HCT116 (cell line): ENCODE measurements around the gene MYL12B. TPM values are rescaled to one million over a fixed set of nuclear protein-coding genes. Genes with fewer than 3 reads are reported as not detected.
A peak's percentile ranks its signal among the peaks of the same experiment; 100 is the strongest.

Experiments used
- ATAC-seq: fragments of 200-7000 bp; cut with Tn5 transposase; 2 replicates; pipeline ENCODE4 v1.9.1; 2020; ENCODE audit warnings: mild to moderate bottlenecking, moderate library complexity
- BruUV-seq: library from RNA; stranded (reverse); fragments of 400-500 nt; replicated peaks from 2 replicates; lab custom pipeline; 2021; lab: Mats Ljungman, UMichigan
- CTCF ChIA-PET: fragments of 300-600 bp; sonication (Branson Sonifier 250); formaldehyde crosslinking; loops from one replicate; lab custom pipeline; 2021; ENCODE audit warnings: antibody characterized with exemption; lab: Charles Lee
- POLR2A ChIA-PET: fragments of 300-600, 350-600 bp; sonication (Branson Sonifier 250); formaldehyde crosslinking; loops from one replicate; lab custom pipeline; 2021; ENCODE audit warnings: antibody characterized with exemption; lab: Charles Lee
- RAD21 ChIA-PET, 2 experiments: fragments of 300-600 bp; sonication (Branson Sonifier 250); formaldehyde crosslinking; loops; one replicate each; lab custom pipeline; 2023; ENCODE audit warnings: low total read pairs in 2 of 2; ENCODE audit not compliant: uncharacterized antibody in 2 of 2, unreplicated experiment in 2 of 2, low non-redundant PET in 1 of 2; lab: Charles Lee
- DNase-seq: peaks from one replicate; pipeline ENCODE4 v3.0.0-alpha.2; 2010; ENCODE audit warnings: low read depth, low spot score
- H2AFZ ChIP-seq: fragments of 200-600 bp; shearing (Covaris generic), sonication (generic); 2 replicates; pipeline ENCODE4 v1.6.1; 2017; ENCODE audit warnings: low read depth, mixed run types, mixed read lengths, antibody characterized with exemption, low read length; ENCODE audit not compliant: poor library complexity, severe bottlenecking
- H3K27ac ChIP-seq: 2 replicates; pipeline ENCODE4 v1.5.1; 2012; ENCODE audit warnings: low read depth, low read length
- H3K27me3 ChIP-seq: fragments of 200-600 bp; sonication (generic); 2 replicates; pipeline ENCODE4 v1.6.1; 2016; ENCODE audit warnings: mixed run types, low read length, mixed read lengths; ENCODE audit not compliant: insufficient read depth
- H3K36me3 ChIP-seq, 2 experiments: fragments of 200-500 bp in 1 of 2; fragments of 200-600 bp in 1 of 2; sonication (Bioruptor generic) in 1 of 2; sonication (generic) in 1 of 2; 2 replicates each; pipeline versions ENCODE4 v1.5.1 to v1.6.1; 2014 to 2016; ENCODE audit warnings: low read length in 2 of 2, inconsistent platforms in 1 of 2, mixed read lengths in 1 of 2, mixed run types in 1 of 2; ENCODE audit not compliant: insufficient read depth in 2 of 2, control insufficient read depth in 1 of 2
- H3K4me1 ChIP-seq, 2 experiments: fragments of 200-600 bp in 1 of 2; sonication (generic) in 1 of 2; 2 replicates each; pipeline versions ENCODE4 v1.5.1 to v1.6.1; 2012 to 2017; ENCODE audit warnings: low read length in 2 of 2, inconsistent platforms in 1 of 2, mild to moderate bottlenecking in 1 of 2, mixed read lengths in 1 of 2, mixed run types in 1 of 2, moderate library complexity in 1 of 2; ENCODE audit not compliant: insufficient read depth in 2 of 2, control insufficient read depth in 1 of 2
- H3K4me2 ChIP-seq: fragments of 200-600 bp; sonication (generic); 2 replicates; pipeline ENCODE4 v1.6.1; 2017; ENCODE audit warnings: mixed run types, low read length, mixed read lengths
- H3K4me3 ChIP-seq, 2 experiments: fragments of 200-600 bp in 1 of 2; sonication (generic) in 1 of 2; replicated peaks in 1 of 2; 2 replicates each; pipeline ENCODE4 v1.5.1; 2011 to 2016; ENCODE audit warnings: low read length in 2 of 2, control low read depth in 1 of 2, low read depth in 1 of 2, mild to moderate bottlenecking in 1 of 2, mixed read lengths in 1 of 2, mixed run types in 1 of 2
- H3K79me2 ChIP-seq: fragments of 200-600 bp; sonication (generic); 2 replicates; pipeline ENCODE4 v1.6.1; 2017; ENCODE audit warnings: mild to moderate bottlenecking, mixed run types, low read length, moderate library complexity, mixed read lengths; ENCODE audit not compliant: insufficient read depth
- H3K9ac ChIP-seq: fragments of 200-600 bp; sonication (generic); 2 replicates; pipeline ENCODE4 v1.6.1; 2016; ENCODE audit warnings: low read length, mixed read lengths
- H3K9me2 ChIP-seq: fragments of 200-600 bp; sonication (generic), shearing (Covaris generic); 2 replicates; pipeline ENCODE4 v1.6.1; 2017; ENCODE audit warnings: mixed run types, mild to moderate bottlenecking, moderate library complexity; ENCODE audit not compliant: insufficient read depth
- H3K9me3 ChIP-seq, 2 experiments: fragments of 200-500 bp in 1 of 2; fragments of 200-600 bp in 1 of 2; sonication (Bioruptor generic) in 1 of 2; sonication (generic) in 1 of 2; 2 replicates each; pipeline ENCODE4 v1.6.1; 2014 to 2017; ENCODE audit warnings: low read length in 2 of 2, mixed read lengths in 2 of 2, inconsistent platforms in 1 of 2, low read depth in 1 of 2, mild to moderate bottlenecking in 1 of 2, mixed run types in 1 of 2, moderate library complexity in 1 of 2; ENCODE audit not compliant: control insufficient read depth in 1 of 2, insufficient read depth in 1 of 2
- H4K20me1 ChIP-seq: fragments of 200-600 bp; sonication (generic), shearing (Covaris generic); 2 replicates; pipeline ENCODE4 v1.6.1; 2017; ENCODE audit warnings: mixed run types, mild to moderate bottlenecking, moderate library complexity; ENCODE audit not compliant: insufficient read depth
- CBX3 ChIP-seq: IDR thresholded peaks from 2 replicates; pipeline ENCODE4 v1.6.1; 2012; ENCODE audit warnings: low read depth
- EGR1 ChIP-seq: IDR thresholded peaks from 2 replicates; pipeline ENCODE4 v1.6.1; 2012; ENCODE audit warnings: low read depth
- FOSL1 ChIP-seq: IDR thresholded peaks from 2 replicates; pipeline ENCODE4 v1.6.1; 2012; ENCODE audit warnings: low read depth
- JUND ChIP-seq: IDR thresholded peaks from 2 replicates; pipeline ENCODE4 v1.6.1; 2012
- RAD21 ChIP-seq: IDR thresholded peaks from 2 replicates; pipeline ENCODE4 v1.6.1; 2012; ENCODE audit warnings: low read depth, mild to moderate bottlenecking
- REST ChIP-seq: IDR thresholded peaks from 2 replicates; pipeline ENCODE4 v1.6.1; 2012; ENCODE audit warnings: low read depth
- SIN3A ChIP-seq: IDR thresholded peaks from 2 replicates; pipeline ENCODE4 v1.6.1; 2012; ENCODE audit warnings: low read depth
- TCF7L2 ChIP-seq: IDR thresholded peaks from 2 replicates; pipeline ENCODE4 v1.7.0; 2011; ENCODE audit warnings: borderline replicate concordance, inconsistent platforms; ENCODE audit not compliant: insufficient read depth, insufficient read length; ENCODE audit errors: extremely low read depth
- ZBTB33 ChIP-seq: IDR thresholded peaks from 2 replicates; pipeline ENCODE4 v1.6.1; 2011; ENCODE audit warnings: mild to moderate bottlenecking, low read length, moderate library complexity; ENCODE audit not compliant: insufficient replicate concordance; ENCODE audit errors: extremely low read depth
- intact Hi-C: fragments of 100-400 bp; cut with micrococcal nuclease; formaldehyde crosslinking; loops from 2 replicates; pipeline ENCODE4 v1.10.0; 2022
- total RNA-seq: library from RNA; stranded (reverse); gene quantifications from one replicate; pipeline ENCODE4 v1.2.1, GENCODE V29; 2021; ENCODE audit not compliant: unreplicated experiment

The MYL12B gene
- total RNA-seq, 1 experiment from 2014 or later = 403 TPM

- Histone ChIP-seq H3K4me2 (peak overlapping the region; percentile 81), H3K9me2 (no peaks in the 10 kb centered on the region), H3K79me2 (peaks cover 81% of the 10 kb centered on the region), H3K4me1 (peaks cover 48 to 68% of the 10 kb centered on the region in 2 experiments), H3K9me3 (no peaks in the 10 kb centered on the region), H3K4me3 (peak overlapping the region; percentile 10 to 90; a peak in 3 of 4 replicates), H2AFZ (no peak overlapping the region), H4K20me1 (peaks cover 52% of the 10 kb centered on the region; the same call in 1 of the 2 replicates), H3K27ac (no peak overlapping the region), H3K36me3 (no peaks in the 10 kb centered on the region), H3K9ac (0 out of 2 replicates have a peak overlapping the region, but pooled peaks have one; percentile 18), H3K27me3 (no peaks in the 10 kb centered on the region)
- BruUV-seq = no TSS peak
- RAD21 ChIA-PET = no interaction called here
- POLR2A ChIA-PET = interaction anchor here (1.1 to 1.4 kb wide), 2 partner anchors 13 to 388 kb away, joined by 3 read pairs; no protein-coding TSS in a partner anchor
- CTCF ChIA-PET = no interaction called here
- TF ChIP-seq EGR1 = 0 out of 2 replicates have a peak, but pooled peaks have one; percentile 43
- TF ChIP-seq JUND = peak; percentile 44; the same call in 1 of the 2 replicates
- 0 out of 2 replicates have a peak, but pooled peaks have one; percentile 30 for TF ChIP-seq CBX3
- no peak for TF ChIP-seq SIN3A
- no peak for TF ChIP-seq RAD21
- TF ChIP-seq FOSL1 = peak; percentile 52
- DNase-seq (no peak), ATAC-seq (no peak)
- intact Hi-C loops = loop anchor here (5.0 kb wide), 2 partner anchors 183 to 328 kb away; no protein-coding TSS in a partner anchor
These were observed 2.4 kb downstream of the MYL12B start for GRCh38 chr18:3264362-3264761.

GRCh38 chr18:3265564-3266033 is 3.7 kb downstream of the MYL12B start:
- intact Hi-C loops = no loop called here
- peaks cover 42 to 62% of the 10 kb centered on the region in 2 experiments for H3K4me1 ChIP-seq
- H3K9ac ChIP-seq = peak overlapping the region; percentile 7; the same call in 1 of the 2 replicates
- ChIA-PET POLR2A (no interaction called here), CTCF (no interaction called here), RAD21 (no interaction called here)
- H3K4me2 ChIP-seq = peak overlapping the region; percentile 81; the same call in 1 of the 2 replicates
- H3K4me3 ChIP-seq = no peak overlapping the region
- DNase-seq (no peak), ATAC-seq (no peak)
- H3K27me3 ChIP-seq = no peaks in the 10 kb centered on the region
- H3K79me2 ChIP-seq = peaks cover 94% of the 10 kb centered on the region
- H2AFZ ChIP-seq = no peak overlapping the region
- no peak overlapping the region for H3K27ac ChIP-seq
- H3K9me2 ChIP-seq = no peaks in the 10 kb centered on the region
- TF ChIP-seq ZBTB33 (no peak), REST (peak; percentile 40), TCF7L2 (no peak)
- no TSS peak for BruUV-seq
- no peaks in the 10 kb centered on the region for H3K36me3 ChIP-seq
- H4K20me1 ChIP-seq = peaks cover 52% of the 10 kb centered on the region; the same call in 1 of the 2 replicates
- no peaks in the 10 kb centered on the region for H3K9me3 ChIP-seq
